ENCODE results near the gene UBR4.

DNA sequence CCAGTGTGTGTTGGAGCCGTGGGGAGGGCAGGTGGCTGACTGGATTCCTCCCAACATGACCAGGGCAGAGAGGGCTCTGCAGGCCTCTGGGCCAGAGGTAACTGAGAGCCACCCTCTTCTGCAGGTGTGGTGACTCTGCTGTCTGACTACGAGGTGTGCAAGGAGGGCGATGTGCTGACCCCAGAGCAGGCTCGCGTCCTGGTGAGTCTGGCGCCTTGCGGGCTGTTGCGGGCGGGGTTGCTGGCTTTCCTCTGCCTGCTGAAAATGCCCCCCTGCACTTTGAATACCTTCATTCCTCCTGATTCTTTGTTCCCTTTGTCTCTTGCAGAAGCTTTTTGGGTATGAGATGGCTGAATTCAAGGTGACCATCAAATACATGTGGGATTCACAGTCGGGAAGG, 48.3 kb upstream of the UBR4 start:
- TF ChIP-seq SUZ12 (IDR thresholded peaks at IDR 0.05) (no peak), ELF4 (IDR thresholded peaks at IDR 0.05) (no peak)
